ENCODE results near the gene KPNA5.

DNA sequence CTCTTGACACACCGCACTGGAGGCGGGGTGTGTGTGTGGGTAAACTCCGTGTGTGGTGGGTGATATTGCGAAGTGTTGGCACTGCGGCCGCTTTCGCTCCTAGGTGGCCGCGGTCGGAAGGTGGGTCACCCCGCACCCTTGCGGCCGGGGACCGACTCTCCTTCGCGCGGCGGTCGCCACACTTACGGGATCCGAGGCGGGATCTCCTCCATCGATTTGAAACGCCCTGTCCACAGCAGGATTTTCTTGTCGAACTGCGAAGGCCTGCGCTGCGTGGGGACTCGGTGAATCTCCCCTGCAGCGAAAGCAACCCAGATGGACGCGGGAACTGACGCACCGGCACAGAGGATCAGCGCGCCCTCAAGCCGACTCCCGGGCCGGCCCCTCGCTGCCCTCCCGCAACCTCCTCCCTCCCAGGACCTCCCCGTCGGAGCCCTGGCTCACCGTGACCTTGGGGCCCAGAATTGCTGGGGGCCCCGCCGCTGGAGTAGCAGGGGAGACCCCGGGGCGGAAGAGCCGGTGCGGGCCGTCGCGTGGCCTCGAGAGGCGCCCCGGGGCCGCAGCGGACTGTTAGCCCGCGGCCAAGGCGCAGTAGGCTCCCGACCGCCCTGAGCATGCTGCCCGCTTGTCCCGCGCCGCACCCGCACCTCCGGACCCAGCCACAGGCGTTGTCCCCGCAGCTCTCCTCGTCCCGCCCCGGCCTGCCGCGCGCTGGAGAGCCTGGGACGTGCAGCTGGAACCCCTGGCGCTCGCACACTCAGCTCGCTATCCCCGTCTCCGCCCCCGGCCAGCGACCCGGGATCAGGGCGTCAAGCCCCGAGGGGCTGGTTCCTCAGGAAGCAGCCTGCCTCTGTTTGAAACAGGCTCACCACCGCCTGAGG, 84.2 kb downstream of the KPNA5 start, which contains the start of gene FAM162B:
- TF ChIP-seq TP53 (CRISPR knock-in tag; IDR thresholded peaks at IDR 0.05) (no peak), FOXP1 (CRISPR knock-in tag; IDR thresholded peaks at IDR 0.05; ENCODE audit: borderline replicate concordance) (peak; percentile 84; the same call in 1 of the 2 replicates), MYBL2 (CRISPR knock-in tag; IDR thresholded peaks at IDR 0.05) (peak; percentile 75), CBFB (CRISPR knock-in tag; IDR thresholded peaks at IDR 0.05; ENCODE audit: low read depth) (no peak), NR2C2 (CRISPR knock-in tag; IDR thresholded peaks at IDR 0.05) (no peak; the same call in 1 of the 2 replicates), IRF2 (CRISPR knock-in tag; IDR thresholded peaks at IDR 0.05; ENCODE audit: borderline replicate concordance, low read depth) (no peak), RORB (CRISPR knock-in tag; IDR thresholded peaks at IDR 0.05) (no peak), ESRRA (CRISPR knock-in tag; IDR thresholded peaks at IDR 0.05; ENCODE audit: borderline replicate concordance) (peak; percentile 10; the same call in 1 of the 2 replicates)
- TF ChIP-seq, protein P1, sequence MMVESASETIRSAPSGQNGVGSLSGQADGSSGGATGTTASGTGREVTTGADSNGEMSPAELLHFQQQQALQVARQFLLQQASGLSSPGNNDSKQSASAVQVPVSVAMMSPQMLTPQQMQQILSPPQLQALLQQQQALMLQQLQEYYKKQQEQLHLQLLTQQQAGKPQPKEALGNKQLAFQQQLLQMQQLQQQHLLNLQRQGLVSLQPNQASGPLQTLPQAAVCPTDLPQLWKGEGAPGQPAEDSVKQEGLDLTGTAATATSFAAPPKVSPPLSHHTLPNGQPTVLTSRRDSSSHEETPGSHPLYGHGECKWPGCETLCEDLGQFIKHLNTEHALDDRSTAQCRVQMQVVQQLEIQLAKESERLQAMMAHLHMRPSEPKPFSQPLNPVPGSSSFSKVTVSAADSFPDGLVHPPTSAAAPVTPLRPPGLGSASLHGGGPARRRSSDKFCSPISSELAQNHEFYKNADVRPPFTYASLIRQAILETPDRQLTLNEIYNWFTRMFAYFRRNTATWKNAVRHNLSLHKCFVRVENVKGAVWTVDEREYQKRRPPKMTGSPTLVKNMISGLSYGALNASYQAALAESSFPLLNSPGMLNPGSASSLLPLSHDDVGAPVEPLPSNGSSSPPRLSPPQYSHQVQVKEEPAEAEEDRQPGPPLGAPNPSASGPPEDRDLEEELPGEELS (CRISPR knock-in tag; IDR thresholded peaks at IDR 0.05): no peak
- TF ChIP-seq, protein P2, sequence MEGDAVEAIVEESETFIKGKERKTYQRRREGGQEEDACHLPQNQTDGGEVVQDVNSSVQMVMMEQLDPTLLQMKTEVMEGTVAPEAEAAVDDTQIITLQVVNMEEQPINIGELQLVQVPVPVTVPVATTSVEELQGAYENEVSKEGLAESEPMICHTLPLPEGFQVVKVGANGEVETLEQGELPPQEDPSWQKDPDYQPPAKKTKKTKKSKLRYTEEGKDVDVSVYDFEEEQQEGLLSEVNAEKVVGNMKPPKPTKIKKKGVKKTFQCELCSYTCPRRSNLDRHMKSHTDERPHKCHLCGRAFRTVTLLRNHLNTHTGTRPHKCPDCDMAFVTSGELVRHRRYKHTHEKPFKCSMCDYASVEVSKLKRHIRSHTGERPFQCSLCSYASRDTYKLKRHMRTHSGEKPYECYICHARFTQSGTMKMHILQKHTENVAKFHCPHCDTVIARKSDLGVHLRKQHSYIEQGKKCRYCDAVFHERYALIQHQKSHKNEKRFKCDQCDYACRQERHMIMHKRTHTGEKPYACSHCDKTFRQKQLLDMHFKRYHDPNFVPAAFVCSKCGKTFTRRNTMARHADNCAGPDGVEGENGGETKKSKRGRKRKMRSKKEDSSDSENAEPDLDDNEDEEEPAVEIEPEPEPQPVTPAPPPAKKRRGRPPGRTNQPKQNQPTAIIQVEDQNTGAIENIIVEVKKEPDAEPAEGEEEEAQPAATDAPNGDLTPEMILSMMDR (IDR thresholded peaks at IDR 0.05): no peak
- TF ChIP-seq, protein P3, sequence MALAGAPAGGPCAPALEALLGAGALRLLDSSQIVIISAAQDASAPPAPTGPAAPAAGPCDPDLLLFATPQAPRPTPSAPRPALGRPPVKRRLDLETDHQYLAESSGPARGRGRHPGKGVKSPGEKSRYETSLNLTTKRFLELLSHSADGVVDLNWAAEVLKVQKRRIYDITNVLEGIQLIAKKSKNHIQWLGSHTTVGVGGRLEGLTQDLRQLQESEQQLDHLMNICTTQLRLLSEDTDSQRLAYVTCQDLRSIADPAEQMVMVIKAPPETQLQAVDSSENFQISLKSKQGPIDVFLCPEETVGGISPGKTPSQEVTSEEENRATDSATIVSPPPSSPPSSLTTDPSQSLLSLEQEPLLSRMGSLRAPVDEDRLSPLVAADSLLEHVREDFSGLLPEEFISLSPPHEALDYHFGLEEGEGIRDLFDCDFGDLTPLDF (CRISPR knock-in tag; IDR thresholded peaks at IDR 0.05): 0 out of 2 replicates have a peak, but pooled peaks have one; percentile 39
- TF ChIP-seq, protein P4, sequence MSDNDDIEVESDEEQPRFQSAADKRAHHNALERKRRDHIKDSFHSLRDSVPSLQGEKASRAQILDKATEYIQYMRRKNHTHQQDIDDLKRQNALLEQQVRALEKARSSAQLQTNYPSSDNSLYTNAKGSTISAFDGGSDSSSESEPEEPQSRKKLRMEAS (CRISPR knock-in tag; IDR thresholded peaks at IDR 0.05): peak; percentile 70; the same call in 1 of the 2 replicates
- TF ChIP-seq, protein P5, sequence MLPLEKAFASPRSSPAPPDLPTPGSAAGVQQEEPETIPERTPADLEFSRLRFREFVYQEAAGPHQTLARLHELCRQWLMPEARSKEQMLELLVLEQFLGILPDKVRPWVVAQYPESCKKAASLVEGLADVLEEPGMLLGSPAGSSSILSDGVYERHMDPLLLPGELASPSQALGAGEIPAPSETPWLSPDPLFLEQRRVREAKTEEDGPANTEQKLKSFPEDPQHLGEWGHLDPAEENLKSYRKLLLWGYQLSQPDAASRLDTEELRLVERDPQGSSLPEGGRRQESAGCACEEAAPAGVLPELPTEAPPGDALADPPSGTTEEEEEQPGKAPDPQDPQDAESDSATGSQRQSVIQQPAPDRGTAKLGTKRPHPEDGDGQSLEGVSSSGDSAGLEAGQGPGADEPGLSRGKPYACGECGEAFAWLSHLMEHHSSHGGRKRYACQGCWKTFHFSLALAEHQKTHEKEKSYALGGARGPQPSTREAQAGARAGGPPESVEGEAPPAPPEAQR (CRISPR knock-in tag; IDR thresholded peaks at IDR 0.05): no peak
- TF ChIP-seq, protein P6, sequence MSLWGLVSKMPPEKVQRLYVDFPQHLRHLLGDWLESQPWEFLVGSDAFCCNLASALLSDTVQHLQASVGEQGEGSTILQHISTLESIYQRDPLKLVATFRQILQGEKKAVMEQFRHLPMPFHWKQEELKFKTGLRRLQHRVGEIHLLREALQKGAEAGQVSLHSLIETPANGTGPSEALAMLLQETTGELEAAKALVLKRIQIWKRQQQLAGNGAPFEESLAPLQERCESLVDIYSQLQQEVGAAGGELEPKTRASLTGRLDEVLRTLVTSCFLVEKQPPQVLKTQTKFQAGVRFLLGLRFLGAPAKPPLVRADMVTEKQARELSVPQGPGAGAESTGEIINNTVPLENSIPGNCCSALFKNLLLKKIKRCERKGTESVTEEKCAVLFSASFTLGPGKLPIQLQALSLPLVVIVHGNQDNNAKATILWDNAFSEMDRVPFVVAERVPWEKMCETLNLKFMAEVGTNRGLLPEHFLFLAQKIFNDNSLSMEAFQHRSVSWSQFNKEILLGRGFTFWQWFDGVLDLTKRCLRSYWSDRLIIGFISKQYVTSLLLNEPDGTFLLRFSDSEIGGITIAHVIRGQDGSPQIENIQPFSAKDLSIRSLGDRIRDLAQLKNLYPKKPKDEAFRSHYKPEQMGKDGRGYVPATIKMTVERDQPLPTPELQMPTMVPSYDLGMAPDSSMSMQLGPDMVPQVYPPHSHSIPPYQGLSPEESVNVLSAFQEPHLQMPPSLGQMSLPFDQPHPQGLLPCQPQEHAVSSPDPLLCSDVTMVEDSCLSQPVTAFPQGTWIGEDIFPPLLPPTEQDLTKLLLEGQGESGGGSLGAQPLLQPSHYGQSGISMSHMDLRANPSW (CRISPR knock-in tag; conservative IDR thresholded peaks at IDR 0.05; ENCODE audit: low read depth): no peak
